A549 (cell line): Measurements from ENCODE around the gene CPNE4.

Source experiments
- SMC3 ChIP-seq: fragments of >200 bp; sonication (Bioruptor Twin); formaldehyde crosslinking; IDR thresholded peaks from 3 replicates; pipeline ENCODE4 v1.6.1; 2018; ENCODE audit warnings: inconsistent platforms
- TF ChIP-seq, protein P1 (sequence below): IDR thresholded peaks from 2 replicates; pipeline ENCODE4 v1.6.1; 2012

DNA sequence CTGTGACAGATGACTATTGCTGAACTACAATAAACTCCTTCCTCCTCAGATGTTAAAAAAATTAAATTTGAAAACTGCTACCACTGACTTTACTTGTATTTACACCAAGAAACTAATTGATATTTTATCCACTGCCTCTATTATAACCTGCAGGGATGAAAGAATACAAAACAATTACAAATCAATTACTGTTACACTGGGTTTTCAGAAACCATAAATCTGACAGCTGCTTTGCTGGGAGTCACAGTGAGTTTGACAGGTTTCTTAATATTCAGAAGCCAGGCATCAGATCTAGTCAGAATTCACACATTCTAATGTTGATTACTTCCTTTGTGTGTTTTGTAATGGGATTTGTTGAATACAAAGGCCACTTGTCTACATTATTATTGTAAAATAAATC, 279.4 kb downstream of the CPNE4 start:
- TF ChIP-seq, protein P1, sequence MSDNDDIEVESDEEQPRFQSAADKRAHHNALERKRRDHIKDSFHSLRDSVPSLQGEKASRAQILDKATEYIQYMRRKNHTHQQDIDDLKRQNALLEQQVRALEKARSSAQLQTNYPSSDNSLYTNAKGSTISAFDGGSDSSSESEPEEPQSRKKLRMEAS, result no peak
- TF ChIP-seq SMC3, result no peak
